DND-41 (cell line): ENCODE data around the gene JCAD.

Experiments used
- ATAC-seq: fragments of 200-7000 bp; cut with Tn5 transposase; 3 replicates; pipeline ENCODE4 v1.9.1; 2021; ENCODE audit warnings: low read depth; ENCODE audit not compliant: insufficient read depth
- DNase-seq: peaks from one replicate; pipeline ENCODE4 v3.0.0-alpha.2; 2020
- H2AFZ ChIP-seq: 2 replicates; pipeline ENCODE4 v1.6.0; 2012; ENCODE audit warnings: low read depth, low read length
- H3K27ac ChIP-seq: 2 replicates; pipeline ENCODE4 v1.5.1; 2012; ENCODE audit warnings: low read length, inconsistent platforms
- H3K27me3 ChIP-seq: fragments of 200-600 bp; sonication (generic); 2 replicates; pipeline ENCODE4 v1.6.0; 2012; ENCODE audit warnings: low read length, mild to moderate bottlenecking, inconsistent platforms; ENCODE audit not compliant: insufficient read depth, poor library complexity
- H3K36me3 ChIP-seq: 2 replicates; pipeline ENCODE4 v1.5.1; 2012; ENCODE audit warnings: low read length, inconsistent platforms; ENCODE audit not compliant: insufficient read depth
- H3K4me1 ChIP-seq: 2 replicates; pipeline ENCODE4 v1.5.1; 2012; ENCODE audit warnings: mild to moderate bottlenecking, low read length; ENCODE audit not compliant: insufficient read depth
- H3K4me2 ChIP-seq: 2 replicates; pipeline ENCODE4 v1.6.0; 2012; ENCODE audit warnings: mild to moderate bottlenecking, moderate library complexity, low read length, inconsistent platforms; ENCODE audit not compliant: insufficient read depth
- H3K4me3 ChIP-seq, 2 experiments: fragments of 200-600 bp in 1 of 2; shearing (Covaris generic) in 1 of 2; 2 replicates each; pipeline ENCODE4 v1.5.1; 2012 to 2016; ENCODE audit warnings: inconsistent platforms in 2 of 2, low read length in 2 of 2, mild to moderate bottlenecking in 2 of 2, low read depth in 1 of 2, moderate library complexity in 1 of 2
- H3K79me2 ChIP-seq: 2 replicates; pipeline ENCODE4 v1.6.0; 2012; ENCODE audit warnings: low read length, inconsistent platforms; ENCODE audit not compliant: insufficient read depth
- H3K9ac ChIP-seq: 2 replicates; pipeline ENCODE4 v1.6.0; 2012; ENCODE audit warnings: low read depth, mild to moderate bottlenecking, inconsistent platforms, low read length, moderate library complexity
- H3K9me3 ChIP-seq: 2 replicates; pipeline ENCODE4 v1.5.1; 2012; ENCODE audit warnings: low read length, moderate library complexity, mild to moderate bottlenecking, inconsistent platforms; ENCODE audit not compliant: insufficient read depth, severe bottlenecking
- H4K20me1 ChIP-seq: 2 replicates; pipeline ENCODE4 v1.6.0; 2012; ENCODE audit warnings: low read length; ENCODE audit not compliant: insufficient read depth
- EZH2 ChIP-seq: IDR thresholded peaks from 3 replicates; pipeline ENCODE4 v1.6.1; 2012; ENCODE audit warnings: borderline replicate concordance, low read depth, mild to moderate bottlenecking, moderate library complexity, low read length, inconsistent platforms; ENCODE audit not compliant: severe bottlenecking
- TF ChIP-seq, protein P1 (sequence below): IDR thresholded peaks from 2 replicates; pipeline ENCODE4 v1.5.1; 2012; ENCODE audit warnings: borderline replicate concordance, low read length, moderate library complexity, mild to moderate bottlenecking; ENCODE audit not compliant: poor library complexity, severe bottlenecking; ENCODE audit errors: extremely low read depth

JCAD gene

GRCh38 chr10:30062582-30062981 is 3.2 kb upstream of the JCAD start:
- TF ChIP-seq, protein P1, sequence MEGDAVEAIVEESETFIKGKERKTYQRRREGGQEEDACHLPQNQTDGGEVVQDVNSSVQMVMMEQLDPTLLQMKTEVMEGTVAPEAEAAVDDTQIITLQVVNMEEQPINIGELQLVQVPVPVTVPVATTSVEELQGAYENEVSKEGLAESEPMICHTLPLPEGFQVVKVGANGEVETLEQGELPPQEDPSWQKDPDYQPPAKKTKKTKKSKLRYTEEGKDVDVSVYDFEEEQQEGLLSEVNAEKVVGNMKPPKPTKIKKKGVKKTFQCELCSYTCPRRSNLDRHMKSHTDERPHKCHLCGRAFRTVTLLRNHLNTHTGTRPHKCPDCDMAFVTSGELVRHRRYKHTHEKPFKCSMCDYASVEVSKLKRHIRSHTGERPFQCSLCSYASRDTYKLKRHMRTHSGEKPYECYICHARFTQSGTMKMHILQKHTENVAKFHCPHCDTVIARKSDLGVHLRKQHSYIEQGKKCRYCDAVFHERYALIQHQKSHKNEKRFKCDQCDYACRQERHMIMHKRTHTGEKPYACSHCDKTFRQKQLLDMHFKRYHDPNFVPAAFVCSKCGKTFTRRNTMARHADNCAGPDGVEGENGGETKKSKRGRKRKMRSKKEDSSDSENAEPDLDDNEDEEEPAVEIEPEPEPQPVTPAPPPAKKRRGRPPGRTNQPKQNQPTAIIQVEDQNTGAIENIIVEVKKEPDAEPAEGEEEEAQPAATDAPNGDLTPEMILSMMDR = no peak
- no peak for TF ChIP-seq EZH2
- no peak overlapping the region for H2AFZ ChIP-seq
- H3K4me1 ChIP-seq = no peaks in the 10 kb centered on the region
- no peak for DNase-seq
- no peaks in the 10 kb centered on the region for H4K20me1 ChIP-seq
- ATAC-seq = no peak
- no peaks in the 10 kb centered on the region for H3K9me3 ChIP-seq
- H3K27ac ChIP-seq = no peak overlapping the region
- no peaks in the 10 kb centered on the region for H3K36me3 ChIP-seq
- no peaks in the 10 kb centered on the region for H3K79me2 ChIP-seq
- no peaks in the 10 kb centered on the region for H3K27me3 ChIP-seq
- H3K4me3 ChIP-seq = no peak overlapping the region
- H3K4me2 ChIP-seq = no peak overlapping the region
- no peak overlapping the region for H3K9ac ChIP-seq

GRCh38 chr10:30062090-30062489 is 2.7 kb upstream of the JCAD start:
- no peaks in the 10 kb centered on the region for H3K79me2 ChIP-seq
- H3K27me3 ChIP-seq = no peaks in the 10 kb centered on the region
- DNase-seq = no peak
- no peak for ATAC-seq
- H3K9me3 ChIP-seq = no peaks in the 10 kb centered on the region
- no peak overlapping the region for H3K9ac ChIP-seq
- H4K20me1 ChIP-seq = no peaks in the 10 kb centered on the region
- H3K4me3 ChIP-seq = no peak overlapping the region
- no peak for TF ChIP-seq EZH2
- TF ChIP-seq, protein P1 = no peak
- no peaks in the 10 kb centered on the region for H3K4me1 ChIP-seq
- no peak overlapping the region for H3K27ac ChIP-seq
- H2AFZ ChIP-seq = no peak overlapping the region
- H3K36me3 ChIP-seq = no peaks in the 10 kb centered on the region
- H3K4me2 ChIP-seq = no peak overlapping the region

- H3K4me3 ChIP-seq = no peak overlapping the region
- TF ChIP-seq, protein P1 = no peak
- TF ChIP-seq EZH2 = no peak
Measured at GRCh38 chr10:30058570-30059132, 735 bp downstream of the JCAD start.

More at GRCh38 chr10:30058570-30059132, 735 bp downstream of the JCAD start:
- H3K27me3 ChIP-seq = no peaks in the 10 kb centered on the region
- DNase-seq = no peak
- no peak overlapping the region for H2AFZ ChIP-seq
- no peaks in the 10 kb centered on the region for H4K20me1 ChIP-seq
- no peaks in the 10 kb centered on the region for H3K4me1 ChIP-seq
- H3K4me2 ChIP-seq = no peak overlapping the region
- H3K27ac ChIP-seq = no peak overlapping the region
- H3K79me2 ChIP-seq = no peaks in the 10 kb centered on the region
- H3K9ac ChIP-seq = no peak overlapping the region
- ATAC-seq = no peak
- H3K9me3 ChIP-seq = no peaks in the 10 kb centered on the region
- no peaks in the 10 kb centered on the region for H3K36me3 ChIP-seq
